ENCODE results near the gene RNPS1.
A peak's percentile ranks its signal among the peaks of the same experiment; 100 is the strongest.
"Not testable (repeated sequence)": the region's sequence is repeated elsewhere in the genome, so short reads cannot be mapped to it uniquely, and the experiment has no call there.

RNPS1 gene

GRCh38 chr16:2260250-2260649, 7.7 kb downstream of the RNPS1 start:
- Histone ChIP-seq H2BK120ac (ENCODE audit: low read depth, low read length) (no peak overlapping the region), H2AFZ (ENCODE audit: low read length) (no peak overlapping the region), H3K18ac (ENCODE audit: low read length) (no peak overlapping the region), H3K9ac (ENCODE audit: low read depth, low read length, poor library complexity) (no peak overlapping the region), H2AK5ac (ENCODE audit: low read depth, low read length) (no peak overlapping the region), H3K36me3 (replicated peaks in 1 of 2; ENCODE audit: control insufficient read depth in 2 of 2, insufficient read depth in 2 of 2, low read length in 2 of 2) (peaks cover 60 to 100% of the 10 kb centered on the region in 2 donors), H3K27ac (replicated peaks; ENCODE audit: low read length) (no peak overlapping the region), H3K4me3 (ENCODE audit: low read length in 2 of 2) (no peak overlapping the region), H3K4ac (ENCODE audit: low read length) (no peak overlapping the region), H2BK12ac (ENCODE audit: low read length) (no peak overlapping the region), H3K79me1 (ENCODE audit: low read depth, low read length) (peaks cover 14% of the 10 kb centered on the region), H2BK5ac (ENCODE audit: low read length) (no peak overlapping the region), H3K23ac (ENCODE audit: low read depth, low read length, poor library complexity) (no peak overlapping the region), H3K27me3 (ENCODE audit: control insufficient read depth in 3 of 3, insufficient read depth in 3 of 3, low read depth in 1 of 3, low read length in 3 of 3) (no peaks in the 10 kb centered on the region), H4K91ac (ENCODE audit: low read depth, low read length, poor library complexity) (no peak overlapping the region), H3K14ac (ENCODE audit: low read length) (no peak overlapping the region), H2BK15ac (ENCODE audit: low read length) (no peak overlapping the region), H3K4me2 (ENCODE audit: insufficient read depth, low read length, poor library complexity, severe bottlenecking) (no peak overlapping the region), H4K8ac (ENCODE audit: low read depth, low read length) (no peak overlapping the region), H3K9me3 (replicated peaks in 1 of 2; ENCODE audit: control insufficient read depth in 2 of 2, insufficient read depth in 1 of 2, low read depth in 1 of 2, low read length in 2 of 2) (no peaks in the 10 kb centered on the region), H3K4me1 (ENCODE audit: control insufficient read depth in 2 of 2, insufficient read depth in 1 of 2, low read depth in 1 of 2, low read length in 2 of 2) (no peaks in the 10 kb centered on the region)
- no CpG with 5 or more reads among the region's 8 CpGs for WGBS, 2 donors (ENCODE audit: extremely low coverage in 2 of 2, insufficient read length in 2 of 2, insufficient replicate concordance in 1 of 2)
- no peak for DNase-seq (ENCODE audit: low spot score)

- not testable (repeated sequence) for H3K4me2 ChIP-seq (ENCODE audit: insufficient read depth, low read length, poor library complexity, severe bottlenecking); H4K91ac ChIP-seq (ENCODE audit: low read depth, low read length, poor library complexity); H2AK5ac ChIP-seq (ENCODE audit: low read depth, low read length); H4K8ac ChIP-seq (ENCODE audit: low read depth, low read length); H3K9ac ChIP-seq (ENCODE audit: low read depth, low read length, poor library complexity); H3K27ac ChIP-seq (replicated peaks; ENCODE audit: low read length); H3K4me1 ChIP-seq (ENCODE audit: control insufficient read depth in 2 of 2, insufficient read depth in 1 of 2, low read depth in 1 of 2, low read length in 2 of 2); H3K27me3 ChIP-seq (ENCODE audit: control insufficient read depth in 3 of 3, insufficient read depth in 3 of 3, low read depth in 1 of 3, low read length in 3 of 3); H3K14ac ChIP-seq (ENCODE audit: low read length); H3K23ac ChIP-seq (ENCODE audit: low read depth, low read length, poor library complexity); H2BK5ac ChIP-seq (ENCODE audit: low read length); H2BK120ac ChIP-seq (ENCODE audit: low read depth, low read length); H3K9me3 ChIP-seq (replicated peaks in 1 of 2; ENCODE audit: control insufficient read depth in 2 of 2, insufficient read depth in 1 of 2, low read depth in 1 of 2, low read length in 2 of 2); H2BK15ac ChIP-seq (ENCODE audit: low read length); DNase-seq (ENCODE audit: low spot score); H2BK12ac ChIP-seq (ENCODE audit: low read length); H2AFZ ChIP-seq (ENCODE audit: low read length); H3K18ac ChIP-seq (ENCODE audit: low read length); H3K4me3 ChIP-seq (ENCODE audit: low read length in 2 of 2); H3K4ac ChIP-seq (ENCODE audit: low read length)
- Histone ChIP-seq H3K36me3 (replicated peaks in 1 of 2; ENCODE audit: control insufficient read depth in 2 of 2, insufficient read depth in 2 of 2, low read length in 2 of 2) (peaks cover 61 to 98% of the 10 kb centered on the region in 2 donors), H3K79me1 (ENCODE audit: low read depth, low read length) (peaks cover 11% of the 10 kb centered on the region)
- WGBS, 2 donors (ENCODE audit: extremely low coverage in 2 of 2, insufficient read length in 2 of 2, insufficient replicate concordance in 1 of 2): no CpG with 5 or more reads among the region's 7 CpGs
These were observed 9.4 kb downstream of the RNPS1 start for GRCh38 chr16:2258530-2258929.

GRCh38 chr16:2257726-2258125, 10.2 kb downstream of the RNPS1 start:
- no peak for DNase-seq (ENCODE audit: low spot score)
- H3K9ac ChIP-seq (ENCODE audit: low read depth, low read length, poor library complexity): no peak overlapping the region
- no peak overlapping the region for H3K4me2 ChIP-seq (ENCODE audit: insufficient read depth, low read length, poor library complexity, severe bottlenecking)
- H3K18ac ChIP-seq (ENCODE audit: low read length): no peak overlapping the region
- H3K23ac ChIP-seq (ENCODE audit: low read depth, low read length, poor library complexity): no peak overlapping the region
- H2AK5ac ChIP-seq (ENCODE audit: low read depth, low read length): no peak overlapping the region
- no peak overlapping the region for H3K4me3 ChIP-seq (ENCODE audit: low read length in 2 of 2)
- no peaks in the 10 kb centered on the region for H3K4me1 ChIP-seq (ENCODE audit: control insufficient read depth in 2 of 2, insufficient read depth in 1 of 2, low read depth in 1 of 2, low read length in 2 of 2)
- H3K79me1 ChIP-seq (ENCODE audit: low read depth, low read length): peaks cover 8% of the 10 kb centered on the region
- no peak overlapping the region for H4K8ac ChIP-seq (ENCODE audit: low read depth, low read length)
- no peak overlapping the region for H3K4ac ChIP-seq (ENCODE audit: low read length)
- H4K91ac ChIP-seq (ENCODE audit: low read depth, low read length, poor library complexity): no peak overlapping the region
- no peak overlapping the region for H2AFZ ChIP-seq (ENCODE audit: low read length)
- H2BK15ac ChIP-seq (ENCODE audit: low read length): no peak overlapping the region
- peaks cover 60 to 98% of the 10 kb centered on the region in 2 donors for H3K36me3 ChIP-seq (replicated peaks in 1 of 2; ENCODE audit: control insufficient read depth in 2 of 2, insufficient read depth in 2 of 2, low read length in 2 of 2)
- WGBS, 2 donors (ENCODE audit: extremely low coverage in 2 of 2, insufficient read length in 2 of 2, insufficient replicate concordance in 1 of 2): no CpG with 5 or more reads among the region's 6 CpGs
- no peak overlapping the region for H2BK12ac ChIP-seq (ENCODE audit: low read length)
- H2BK5ac ChIP-seq (ENCODE audit: low read length): no peak overlapping the region
- H3K14ac ChIP-seq (ENCODE audit: low read length): no peak overlapping the region
- no peaks in the 10 kb centered on the region for H3K9me3 ChIP-seq (replicated peaks in 1 of 2; ENCODE audit: control insufficient read depth in 2 of 2, insufficient read depth in 1 of 2, low read depth in 1 of 2, low read length in 2 of 2)
- H3K27me3 ChIP-seq (ENCODE audit: control insufficient read depth in 3 of 3, insufficient read depth in 3 of 3, low read depth in 1 of 3, low read length in 3 of 3): no peaks in the 10 kb centered on the region
- no peak overlapping the region for H3K27ac ChIP-seq (replicated peaks; ENCODE audit: low read length)
- no peak overlapping the region for H2BK120ac ChIP-seq (ENCODE audit: low read depth, low read length)

GRCh38 chr16:2256531-2257140, 11.3 kb downstream of the RNPS1 start:
- Histone ChIP-seq H3K14ac (ENCODE audit: low read length) (no peak overlapping the region), H2BK12ac (ENCODE audit: low read length) (no peak overlapping the region), H2BK15ac (ENCODE audit: low read length) (no peak overlapping the region), H2BK120ac (ENCODE audit: low read depth, low read length) (no peak overlapping the region), H3K79me1 (ENCODE audit: low read depth, low read length) (peaks cover 8% of the 10 kb centered on the region), H4K91ac (ENCODE audit: low read depth, low read length, poor library complexity) (no peak overlapping the region), H3K9me3 (replicated peaks in 1 of 2; ENCODE audit: control insufficient read depth in 2 of 2, insufficient read depth in 1 of 2, low read depth in 1 of 2, low read length in 2 of 2) (no peaks in the 10 kb centered on the region), H3K4me3 (ENCODE audit: low read length in 2 of 2) (peak overlapping the region in 1 of 2 donors; percentile 20), H3K18ac (ENCODE audit: low read length) (no peak overlapping the region), H3K23ac (ENCODE audit: low read depth, low read length, poor library complexity) (no peak overlapping the region), H3K36me3 (replicated peaks in 1 of 2; ENCODE audit: control insufficient read depth in 2 of 2, insufficient read depth in 2 of 2, low read length in 2 of 2) (peaks cover 55 to 96% of the 10 kb centered on the region in 2 donors), H2AFZ (ENCODE audit: low read length) (no peak overlapping the region), H3K27me3 (ENCODE audit: control insufficient read depth in 3 of 3, insufficient read depth in 3 of 3, low read depth in 1 of 3, low read length in 3 of 3) (no peaks in the 10 kb centered on the region), H3K4me2 (ENCODE audit: insufficient read depth, low read length, poor library complexity, severe bottlenecking) (no peak overlapping the region), H2AK5ac (ENCODE audit: low read depth, low read length) (no peak overlapping the region), H4K8ac (ENCODE audit: low read depth, low read length) (no peak overlapping the region), H3K27ac (replicated peaks; ENCODE audit: low read length) (no peak overlapping the region), H3K4me1 (ENCODE audit: control insufficient read depth in 2 of 2, insufficient read depth in 1 of 2, low read depth in 1 of 2, low read length in 2 of 2) (peaks cover 5 to 7% of the 10 kb centered on the region in 2 donors), H3K4ac (ENCODE audit: low read length) (no peak overlapping the region), H2BK5ac (ENCODE audit: low read length) (no peak overlapping the region), H3K9ac (ENCODE audit: low read depth, low read length, poor library complexity) (no peak overlapping the region)
- no peak for DNase-seq (ENCODE audit: low spot score)
- WGBS, 2 donors (ENCODE audit: extremely low coverage in 2 of 2, insufficient read length in 2 of 2, insufficient replicate concordance in 1 of 2): no CpG with 5 or more reads among the region's 12 CpGs
